GM12872 (cell line): ENCODE measurements around the gene KLHL2.

Experiments used
- CTCF ChIP-seq: IDR thresholded peaks from 3 replicates; pipeline ENCODE4 v1.5.1; 2011; ENCODE audit warnings: low read depth, mild to moderate bottlenecking, low read length, moderate library complexity; ENCODE audit not compliant: insufficient read depth

Gene KLHL2

GRCh38 chr4:165207016-165207430 lies 338 bp upstream of the KLHL2 start:
- TF ChIP-seq CTCF = no peak

GRCh38 chr4:165208221-165208652 lies 876 bp downstream of the KLHL2 start:
- no peak for TF ChIP-seq CTCF

- TF ChIP-seq CTCF = no peak
Measured at GRCh38 chr4:165208741-165209388, 1.5 kb downstream of the KLHL2 start.

GRCh38 chr4:165209796-165210195 lies 2.4 kb downstream of the KLHL2 start:
- TF ChIP-seq CTCF = no peak

GRCh38 chr4:165210566-165210965 lies 3.2 kb downstream of the KLHL2 start:
- no peak for TF ChIP-seq CTCF

GRCh38 chr4:165217325-165217724 lies 10.0 kb downstream of the KLHL2 start:
- TF ChIP-seq CTCF = no peak

- no peak for TF ChIP-seq CTCF
Measured at GRCh38 chr4:165222651-165222994, 15.3 kb downstream of the KLHL2 start.
